Esophagus muscularis mucosa (tissue), 4 donors: ENCODE data around the gene SPATS2. TPM values are rescaled to one million over a fixed set of nuclear protein-coding genes. Genes with fewer than 3 reads are reported as not detected.

Source experiments
- DNase-seq: peaks from one replicate; pipeline ENCODE4 v3.0.0-alpha.2; 2017; ENCODE audit errors: extremely low spot score
- H3K27ac ChIP-seq, 4 donors: fragments of 200-600 bp; sonication (generic); replicated peaks in 1 of 4; 1 replicate in 3 of 4; 2 replicates in 1 of 4; pipeline ENCODE4 v1.5.1; 2016 to 2019; ENCODE audit warnings: mild to moderate bottlenecking in 1 of 4
- H3K27me3 ChIP-seq, 4 donors: fragments of 200-600 bp; sonication (generic); one replicate each; pipeline versions ENCODE4 v1.5.1 to v1.6.0; 2016 to 2019
- H3K36me3 ChIP-seq, 4 donors: fragments of 200-600 bp; sonication (generic); one replicate each; pipeline ENCODE4 v1.5.1; 2016 to 2019
- H3K4me1 ChIP-seq, 4 donors: fragments of 200-600 bp; sonication (generic); one replicate each; pipeline ENCODE4 v1.5.1; 2016 to 2019
- H3K4me3 ChIP-seq, 4 donors: fragments of 200-600 bp; sonication (generic); 1 replicate in 2 of 4; 2 replicates in 2 of 4; pipeline ENCODE4 v1.5.1; 2016 to 2019; ENCODE audit warnings: mild to moderate bottlenecking in 4 of 4, moderate library complexity in 1 of 4
- H3K9me3 ChIP-seq, 4 donors: fragments of 200-600 bp; sonication (generic); 1 replicate in 3 of 4; 2 replicates in 1 of 4; pipeline ENCODE4 v1.5.1; 2016 to 2019
- EP300 ChIP-seq: sonication (generic); formaldehyde crosslinking; IDR thresholded peaks from one replicate; pipeline ENCODE4 v1.6.1; 2017; ENCODE audit warnings: antibody characterized with exemption
- POLR2A ChIP-seq: fragments of 450-650 bp; IDR thresholded peaks from one replicate; pipeline ENCODE4 v1.6.1; 2017; ENCODE audit warnings: antibody characterized with exemption, moderate library complexity, mild to moderate bottlenecking, low read depth
- POLR2AphosphoS5 ChIP-seq, 2 donors: sonication (generic); formaldehyde crosslinking; IDR thresholded peaks; one replicate each; pipeline ENCODE4 v1.6.1; 2017; ENCODE audit warnings: antibody characterized with exemption in 2 of 2
- WGBS: methylation state at CpG from one replicate; pipeline ENCODE4 v1.1.5; 2018; 5-methylcytosine and 5-hydroxymethylcytosine counted together
- intact Hi-C: fragments of 100-400 bp; cut with DNase I; formaldehyde crosslinking; loops from one replicate; pipeline ENCODE4 v1.15.1; 2023
- total RNA-seq, 4 donors: library from RNA; depleted of rRNA; stranded (reverse); fragments of >200 nt; gene quantifications; one replicate each; pipeline versions ENCODE4 v1.1.0 to v1.2.1, GENCODE V29; 2016
- TF ChIP-seq, protein P1 (sequence below), 3 experiments: fragments of 200-600 bp in 2 of 3; fragments of 450-650 bp in 1 of 3; sonication (generic) in 2 of 3; IDR thresholded peaks; one replicate each; pipeline ENCODE4 v1.5.1; 2017 to 2019; ENCODE audit warnings: antibody characterized with exemption in 3 of 3, mild to moderate bottlenecking in 2 of 3, moderate library complexity in 1 of 3

The SPATS2 gene
- total RNA-seq, 4 donors from 2014 or later = 9.5 to 16.6 (median 11.5) TPM

DNA sequence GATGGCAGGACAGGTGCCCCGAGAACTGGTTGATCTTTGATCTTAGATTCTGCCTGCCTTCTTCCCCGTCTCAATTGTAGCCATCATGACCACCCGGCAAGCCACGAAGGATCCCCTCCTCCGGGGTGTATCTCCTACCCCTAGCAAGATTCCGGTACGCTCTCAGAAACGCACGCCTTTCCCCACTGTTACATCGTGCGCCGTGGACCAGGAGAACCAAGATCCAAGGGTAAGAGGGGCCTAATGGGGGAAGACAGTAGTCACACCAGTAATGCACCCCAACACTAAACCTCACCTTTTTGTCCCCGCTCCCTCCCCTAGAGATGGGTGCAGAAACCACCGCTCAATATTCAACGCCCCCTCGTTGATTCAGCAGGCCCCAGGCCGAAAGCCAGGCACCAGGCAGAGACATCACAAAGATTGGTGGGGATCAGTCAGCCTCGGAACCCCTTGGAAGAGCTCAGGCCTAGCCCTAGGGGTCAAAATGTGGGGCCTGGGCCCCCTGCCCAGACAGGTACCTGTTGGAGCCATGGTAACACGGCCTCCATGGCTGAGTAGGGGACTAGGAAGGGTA, 43.7 kb upstream of the SPATS2 start:
- Histone ChIP-seq H3K36me3 (no peaks in the 10 kb centered on the region), H3K4me1 (peaks cover 12 to 19% (median 14%) of the 10 kb centered on the region in 4 donors), H3K27ac (no peak overlapping the region), H3K9me3 (no peaks in the 10 kb centered on the region), H3K4me3 (peak overlapping the region; percentile 59 to 77 (median 68)), H3K27me3 (no peaks in the 10 kb centered on the region)
- no peak for DNase-seq
- intact Hi-C loops = no loop called here
- WGBS = 6% methylated on average over 19 of the region's 19 CpGs
- no peak for TF ChIP-seq POLR2A
- no peak for TF ChIP-seq EP300
- no peak for TF ChIP-seq POLR2AphosphoS5 (IDR thresholded peaks at IDR 0.05)
- TF ChIP-seq, protein P1, sequence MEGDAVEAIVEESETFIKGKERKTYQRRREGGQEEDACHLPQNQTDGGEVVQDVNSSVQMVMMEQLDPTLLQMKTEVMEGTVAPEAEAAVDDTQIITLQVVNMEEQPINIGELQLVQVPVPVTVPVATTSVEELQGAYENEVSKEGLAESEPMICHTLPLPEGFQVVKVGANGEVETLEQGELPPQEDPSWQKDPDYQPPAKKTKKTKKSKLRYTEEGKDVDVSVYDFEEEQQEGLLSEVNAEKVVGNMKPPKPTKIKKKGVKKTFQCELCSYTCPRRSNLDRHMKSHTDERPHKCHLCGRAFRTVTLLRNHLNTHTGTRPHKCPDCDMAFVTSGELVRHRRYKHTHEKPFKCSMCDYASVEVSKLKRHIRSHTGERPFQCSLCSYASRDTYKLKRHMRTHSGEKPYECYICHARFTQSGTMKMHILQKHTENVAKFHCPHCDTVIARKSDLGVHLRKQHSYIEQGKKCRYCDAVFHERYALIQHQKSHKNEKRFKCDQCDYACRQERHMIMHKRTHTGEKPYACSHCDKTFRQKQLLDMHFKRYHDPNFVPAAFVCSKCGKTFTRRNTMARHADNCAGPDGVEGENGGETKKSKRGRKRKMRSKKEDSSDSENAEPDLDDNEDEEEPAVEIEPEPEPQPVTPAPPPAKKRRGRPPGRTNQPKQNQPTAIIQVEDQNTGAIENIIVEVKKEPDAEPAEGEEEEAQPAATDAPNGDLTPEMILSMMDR (IDR thresholded peaks at IDR 0.05) = no peak

DNA sequence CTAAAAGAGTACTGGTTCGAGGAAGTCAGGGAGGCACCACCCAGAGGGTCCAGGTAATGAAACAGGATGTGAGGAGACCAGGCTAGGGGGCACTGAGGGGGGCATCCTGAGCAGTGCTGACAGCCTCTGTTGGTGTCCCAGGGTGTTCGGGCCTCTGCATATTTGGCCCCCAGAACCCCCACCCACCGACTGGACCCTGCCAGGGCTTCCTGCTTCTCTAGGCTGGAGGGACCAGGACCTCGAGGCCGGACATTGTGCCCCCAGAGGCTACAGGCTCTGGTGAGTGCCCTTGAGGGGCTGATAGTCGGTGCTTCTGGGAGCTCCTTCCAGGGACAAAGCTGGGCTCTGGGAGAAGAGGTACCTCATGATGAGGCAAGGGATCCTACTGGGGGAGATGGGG, 41.7 kb upstream of the SPATS2 start:
- Histone ChIP-seq H3K4me1 (peaks cover 12 to 19% (median 14%) of the 10 kb centered on the region in 4 donors), H3K27me3 (peaks cover 0 to 17% (median under 1%) of the 10 kb centered on the region in 4 donors), H3K4me3 (no peak overlapping the region), H3K9me3 (no peaks in the 10 kb centered on the region), H3K36me3 (no peaks in the 10 kb centered on the region), H3K27ac (no peak overlapping the region)
- TF ChIP-seq, protein P1 (IDR thresholded peaks at IDR 0.05) = no peak
- TF ChIP-seq EP300 = no peak
- no peak for TF ChIP-seq POLR2A
- TF ChIP-seq POLR2AphosphoS5 (IDR thresholded peaks at IDR 0.05) = no peak
- intact Hi-C loops = no loop called here
- WGBS = 89% methylated on average over 5 of the region's 6 CpGs
- no peak for DNase-seq

DNA sequence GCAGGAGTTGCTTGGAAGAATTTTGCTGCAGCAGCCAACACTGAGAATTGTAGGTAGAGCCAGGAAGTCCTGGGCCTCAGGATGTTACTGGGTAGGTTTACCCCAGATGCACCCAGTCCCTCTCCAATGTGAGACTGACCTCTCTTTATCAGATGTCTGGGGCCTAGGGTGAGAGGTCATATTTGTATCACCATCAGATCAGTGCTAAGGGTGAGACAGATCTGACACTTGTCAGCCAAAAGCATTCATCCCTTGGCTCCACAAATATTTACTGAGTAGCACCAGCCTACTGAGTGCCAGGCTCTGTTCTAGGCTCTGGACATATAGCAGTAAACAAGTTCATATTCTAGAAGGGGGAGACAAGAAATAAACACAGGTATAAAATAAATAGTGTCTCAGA, 39.9 kb upstream of the SPATS2 start:
- Histone ChIP-seq H3K27ac (no peak overlapping the region), H3K27me3 (peaks cover 0 to 35% (median 2%) of the 10 kb centered on the region in 4 donors), H3K36me3 (no peaks in the 10 kb centered on the region), H3K9me3 (no peaks in the 10 kb centered on the region), H3K4me1 (peaks cover 15 to 21% (median 16%) of the 10 kb centered on the region in 4 donors), H3K4me3 (no peak overlapping the region)
- DNase-seq = no peak
- intact Hi-C loops = no loop called here
- TF ChIP-seq, protein P1 (IDR thresholded peaks at IDR 0.05) = no peak
- TF ChIP-seq EP300 (no peak), POLR2A (no peak), POLR2AphosphoS5 (IDR thresholded peaks at IDR 0.05) (no peak)

DNA sequence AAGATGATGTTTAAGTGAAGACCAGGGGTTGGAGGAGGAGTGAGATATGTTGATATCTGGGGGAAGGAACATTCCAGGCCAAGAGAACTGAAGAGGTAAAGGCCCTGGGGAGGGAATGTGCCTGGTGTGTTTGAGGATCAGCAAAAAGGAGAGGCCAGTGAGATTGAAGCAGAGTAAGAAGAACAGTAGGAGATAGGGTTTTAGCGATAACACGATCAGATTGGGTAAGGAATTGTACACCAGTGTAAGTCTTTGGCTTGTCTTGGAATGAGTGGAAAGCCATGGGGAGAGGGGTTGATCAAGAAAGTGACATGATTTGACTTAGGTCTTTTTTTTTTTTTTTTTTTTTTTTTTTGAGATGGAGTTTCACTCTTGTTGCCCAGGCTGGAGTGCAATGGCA, 39.4 kb upstream of the SPATS2 start:
- WGBS = 94% methylated on average over 2 of the region's 2 CpGs
- intact Hi-C loops = no loop called here
- Histone ChIP-seq H3K9me3 (no peaks in the 10 kb centered on the region), H3K27ac (no peak overlapping the region), H3K27me3 (peaks cover 0 to 40% (median 7%) of the 10 kb centered on the region in 4 donors), H3K36me3 (no peaks in the 10 kb centered on the region), H3K4me1 (peaks cover 13 to 23% (median 16%) of the 10 kb centered on the region in 4 donors), H3K4me3 (no peak overlapping the region)
- TF ChIP-seq, protein P1 (IDR thresholded peaks at IDR 0.05) = no peak
- TF ChIP-seq EP300 (no peak), POLR2AphosphoS5 (IDR thresholded peaks at IDR 0.05) (no peak), POLR2A (no peak)
- no peak for DNase-seq

DNA sequence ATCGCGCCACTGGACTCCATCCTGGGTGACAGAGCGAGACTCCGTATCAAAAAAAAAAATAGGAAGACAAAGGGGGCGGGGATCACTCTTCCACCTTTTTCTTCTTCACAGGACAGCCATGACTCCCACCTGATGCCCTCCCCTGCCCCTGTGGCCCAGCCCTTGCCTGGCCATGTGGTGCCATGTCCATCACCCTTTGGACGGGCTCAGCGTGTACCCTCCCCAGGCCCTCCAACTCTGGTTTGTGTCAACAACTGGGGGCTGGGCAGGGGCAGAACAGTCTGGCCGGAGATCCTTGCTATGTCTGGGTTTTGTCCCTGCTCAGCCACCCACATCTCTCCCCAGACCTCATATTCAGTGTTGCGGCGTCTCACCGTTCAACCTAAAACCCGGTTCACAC, 38.4 kb upstream of the SPATS2 start:
- no peak for DNase-seq
- H3K27ac ChIP-seq = no peak overlapping the region
- peaks cover 7 to 22% (median 15%) of the 10 kb centered on the region in 4 donors for H3K4me1 ChIP-seq
- WGBS = 92% methylated on average over 12 of the region's 12 CpGs
- TF ChIP-seq EP300 = no peak
- no peak for TF ChIP-seq POLR2AphosphoS5 (IDR thresholded peaks at IDR 0.05)
- TF ChIP-seq, protein P1 (IDR thresholded peaks at IDR 0.05) = no peak
- TF ChIP-seq POLR2A = no peak
- no peak overlapping the region for H3K4me3 ChIP-seq
- peaks cover 0 to 49% (median 15%) of the 10 kb centered on the region in 4 donors for H3K27me3 ChIP-seq
- intact Hi-C loops = no loop called here
- H3K36me3 ChIP-seq = no peaks in the 10 kb centered on the region
- H3K9me3 ChIP-seq = no peaks in the 10 kb centered on the region
